ENCODE measurements around the gene MEA1.

The MEA1 gene

GRCh38 chr6:42962096-42962495 lies 51.6 kb downstream of the MEA1 start:
- H3K36me3 ChIP-seq (ENCODE audit: control insufficient read depth in 1 of 2, insufficient read depth in 2 of 2, low read depth in 1 of 2, low read length in 2 of 2) = peaks cover 44 to 46% of the 10 kb centered on the region in 2 experiments
- WGBS = 98% methylated on average over 10 of the region's 12 CpGs
- no peak overlapping the region for H2BK5ac ChIP-seq (ENCODE audit: low read depth, low read length, poor library complexity, severe bottlenecking)
- H3K4me1 ChIP-seq (ENCODE audit: control insufficient read depth, insufficient read depth, low read depth, low read length) = peaks cover 13% of the 10 kb centered on the region
- H2AFZ ChIP-seq (ENCODE audit: low read depth, low read length) = no peak overlapping the region
- H4K91ac ChIP-seq (ENCODE audit: low read length) = no peak overlapping the region
- H3K4me2 ChIP-seq (ENCODE audit: low read length, poor library complexity, severe bottlenecking) = no peak overlapping the region
- no peak overlapping the region for H3K9ac ChIP-seq (ENCODE audit: low read length)
- no peaks in the 10 kb centered on the region for H3K79me1 ChIP-seq (replicated peaks; ENCODE audit: low read length, poor library complexity, severe bottlenecking)
- H3K27me3 ChIP-seq (ENCODE audit: control insufficient read depth in 1 of 2, insufficient read depth in 1 of 2, low read length in 2 of 2) = no peaks in the 10 kb centered on the region
- no peak overlapping the region for H2AK5ac ChIP-seq (ENCODE audit: low read length, severe bottlenecking)
- no peak overlapping the region for H3K4ac ChIP-seq (ENCODE audit: low read depth in 1 of 2, low read length in 2 of 2)
- no peak overlapping the region for H3K27ac ChIP-seq (ENCODE audit: low read length, poor library complexity, severe bottlenecking)
- no peak overlapping the region for H3K14ac ChIP-seq (ENCODE audit: low read length in 2 of 2)
- no peak overlapping the region for H4K8ac ChIP-seq (ENCODE audit: low read length)
- no peak overlapping the region for H2BK15ac ChIP-seq (ENCODE audit: low read depth, poor library complexity, severe bottlenecking)
- no peak overlapping the region for H3K4me3 ChIP-seq (ENCODE audit: insufficient read depth in 1 of 2, low read depth in 1 of 2, low read length in 2 of 2)
- H3K18ac ChIP-seq (ENCODE audit: low read depth in 1 of 2, low read length in 2 of 2) = no peak overlapping the region
- no peak overlapping the region for H3K23ac ChIP-seq (ENCODE audit: low read length in 2 of 2)
- no peak overlapping the region for H2BK120ac ChIP-seq (ENCODE audit: low read depth, low read length)
- no peaks in the 10 kb centered on the region for H3K9me3 ChIP-seq (ENCODE audit: control insufficient read depth, low read length)
- DNase-seq = no peak
- no peak overlapping the region for H2BK12ac ChIP-seq (ENCODE audit: low read length in 2 of 2)
